ENCODE results near the gene DDX1.

- TF ChIP-seq ZNF324 (tag by site-specific recombination; IDR thresholded peaks at IDR 0.05) (no peak), CTCF (tag by site-specific recombination; IDR thresholded peaks at IDR 0.05) (no peak), PATZ1 (tag by site-specific recombination; IDR thresholded peaks at IDR 0.05) (no peak)
These were observed 27.8 kb downstream of the DDX1 start for GRCh38 chr2:15619510-15619909.
